Measurements from ENCODE around the gene BRINP3. TPM values are rescaled to one million over a fixed set of nuclear protein-coding genes. Genes with fewer than 3 reads are reported as not detected.

Gene BRINP3
- total RNA-seq, 6 donors from 2014 or later = 0.17 to 1.6 (median 1.1) TPM; not detected in 2

DNA sequence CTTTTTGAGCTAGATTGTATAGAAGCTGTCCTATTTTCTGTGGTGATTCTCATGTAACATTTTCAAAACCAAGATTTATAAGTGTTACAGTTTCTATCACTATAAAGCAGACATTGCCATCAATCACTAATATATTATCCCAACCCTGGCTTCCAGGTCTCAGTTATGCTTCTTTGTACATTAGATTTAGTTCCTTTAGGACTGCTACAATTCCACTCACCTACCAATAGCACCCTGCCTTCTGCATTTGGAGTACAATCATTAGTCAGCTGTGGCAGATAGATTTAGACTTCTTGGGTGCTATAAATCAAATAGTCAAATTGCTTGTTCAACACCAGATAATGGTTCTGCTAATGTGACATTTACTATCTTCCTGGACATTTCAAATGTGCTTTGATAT lies 281.6 kb downstream of the BRINP3 start:
- DNase-seq (no peak), ATAC-seq (ENCODE audit: low FRiP score in 2 of 2) (no peak)
- H3K36me3 ChIP-seq = no peaks in the 10 kb centered on the region
- H3K27me3 ChIP-seq = no peaks in the 10 kb centered on the region
- no peak overlapping the region for H3K27ac ChIP-seq
- no peaks in the 10 kb centered on the region for H3K4me1 ChIP-seq
- TF ChIP-seq, protein P1, sequence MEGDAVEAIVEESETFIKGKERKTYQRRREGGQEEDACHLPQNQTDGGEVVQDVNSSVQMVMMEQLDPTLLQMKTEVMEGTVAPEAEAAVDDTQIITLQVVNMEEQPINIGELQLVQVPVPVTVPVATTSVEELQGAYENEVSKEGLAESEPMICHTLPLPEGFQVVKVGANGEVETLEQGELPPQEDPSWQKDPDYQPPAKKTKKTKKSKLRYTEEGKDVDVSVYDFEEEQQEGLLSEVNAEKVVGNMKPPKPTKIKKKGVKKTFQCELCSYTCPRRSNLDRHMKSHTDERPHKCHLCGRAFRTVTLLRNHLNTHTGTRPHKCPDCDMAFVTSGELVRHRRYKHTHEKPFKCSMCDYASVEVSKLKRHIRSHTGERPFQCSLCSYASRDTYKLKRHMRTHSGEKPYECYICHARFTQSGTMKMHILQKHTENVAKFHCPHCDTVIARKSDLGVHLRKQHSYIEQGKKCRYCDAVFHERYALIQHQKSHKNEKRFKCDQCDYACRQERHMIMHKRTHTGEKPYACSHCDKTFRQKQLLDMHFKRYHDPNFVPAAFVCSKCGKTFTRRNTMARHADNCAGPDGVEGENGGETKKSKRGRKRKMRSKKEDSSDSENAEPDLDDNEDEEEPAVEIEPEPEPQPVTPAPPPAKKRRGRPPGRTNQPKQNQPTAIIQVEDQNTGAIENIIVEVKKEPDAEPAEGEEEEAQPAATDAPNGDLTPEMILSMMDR (IDR thresholded peaks at IDR 0.05) = no peak
- TF ChIP-seq EP300 (IDR thresholded peaks at IDR 0.05) (no peak), POLR2AphosphoS5 (IDR thresholded peaks at IDR 0.05) (no peak), POLR2A (IDR thresholded peaks at IDR 0.05) (no peak)
- H3K4me3 ChIP-seq = no peak overlapping the region
- peaks cover 0 to 6% (median 1%) of the 10 kb centered on the region in 4 donors for H3K9me3 ChIP-seq

DNA sequence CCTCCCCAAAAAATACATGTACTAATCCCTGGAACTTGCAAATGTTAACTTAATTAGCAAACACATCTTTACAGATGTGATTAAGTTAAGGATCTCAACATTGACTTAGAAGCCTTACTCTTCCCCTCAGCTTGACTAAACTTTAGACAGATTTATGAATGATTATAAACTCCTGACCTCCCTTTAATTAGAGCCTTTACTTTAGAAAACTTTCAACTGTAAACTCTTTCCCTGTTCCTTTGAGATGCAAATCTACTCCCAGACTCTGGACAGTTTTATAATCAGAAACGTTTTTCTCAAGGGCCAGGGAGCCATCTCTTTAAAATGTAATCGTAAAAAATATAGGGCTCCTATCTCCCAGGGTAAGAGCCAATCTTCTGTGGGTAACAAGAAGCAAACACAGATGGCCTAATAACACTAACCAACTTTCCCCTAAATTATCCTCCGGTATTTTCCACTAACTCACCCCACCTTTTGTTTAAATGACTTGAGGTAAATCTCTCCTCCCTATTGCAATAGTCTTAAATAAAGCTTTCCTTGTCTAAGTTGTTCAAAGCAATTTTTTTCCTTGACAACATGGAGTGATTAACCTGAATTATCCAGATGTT lies 284.1 kb downstream of the BRINP3 start:
- no peaks in the 10 kb centered on the region for H3K36me3 ChIP-seq
- ATAC-seq (ENCODE audit: low FRiP score in 2 of 2) (no peak), DNase-seq (no peak)
- no peaks in the 10 kb centered on the region for H3K4me1 ChIP-seq
- no peaks in the 10 kb centered on the region for H3K27me3 ChIP-seq
- no peak overlapping the region for H3K4me3 ChIP-seq
- H3K27ac ChIP-seq = no peak overlapping the region
- TF ChIP-seq EP300 (IDR thresholded peaks at IDR 0.05) (no peak), POLR2AphosphoS5 (IDR thresholded peaks at IDR 0.05) (no peak), POLR2A (IDR thresholded peaks at IDR 0.05) (no peak)
- TF ChIP-seq, protein P1 (IDR thresholded peaks at IDR 0.05) = no peak
- 39 to 52% methylated on average over 3 of the region's 3 CpGs for WGBS, 2 donors
- peaks cover 0 to 6% (median 1%) of the 10 kb centered on the region in 4 donors for H3K9me3 ChIP-seq

DNA sequence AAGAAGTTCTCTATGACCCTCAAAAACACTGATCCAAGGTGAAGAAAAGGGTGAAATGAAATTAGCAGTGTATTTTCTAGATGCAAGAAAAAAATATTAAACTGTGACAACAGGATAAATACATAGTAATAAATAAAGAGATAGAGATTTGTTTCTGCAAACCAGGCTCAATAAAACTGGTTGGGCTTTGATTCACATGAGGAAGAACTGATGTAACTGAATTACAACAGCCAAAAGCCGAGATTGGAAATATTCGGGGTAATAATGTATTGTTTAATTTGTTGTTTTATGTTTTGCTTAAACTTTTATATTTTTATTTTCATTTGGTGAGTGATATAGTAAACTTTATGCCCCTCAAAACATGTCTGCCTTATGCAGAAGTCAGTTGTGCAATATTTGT lies 285.0 kb downstream of the BRINP3 start:
- 58 to 66% methylated on average over 2 of the region's 2 CpGs for WGBS, 2 donors
- peaks cover 0 to 5% (median 1%) of the 10 kb centered on the region in 4 donors for H3K9me3 ChIP-seq
- no peaks in the 10 kb centered on the region for H3K36me3 ChIP-seq
- H3K27me3 ChIP-seq = no peaks in the 10 kb centered on the region
- no peaks in the 10 kb centered on the region for H3K4me1 ChIP-seq
- TF ChIP-seq EP300 (IDR thresholded peaks at IDR 0.05) (no peak), POLR2A (IDR thresholded peaks at IDR 0.05) (no peak), POLR2AphosphoS5 (IDR thresholded peaks at IDR 0.05) (no peak)
- TF ChIP-seq, protein P1 (IDR thresholded peaks at IDR 0.05) = no peak
- DNase-seq (no peak), ATAC-seq (ENCODE audit: low FRiP score in 2 of 2) (no peak)
- H3K27ac ChIP-seq = no peak overlapping the region
- H3K4me3 ChIP-seq = no peak overlapping the region

DNA sequence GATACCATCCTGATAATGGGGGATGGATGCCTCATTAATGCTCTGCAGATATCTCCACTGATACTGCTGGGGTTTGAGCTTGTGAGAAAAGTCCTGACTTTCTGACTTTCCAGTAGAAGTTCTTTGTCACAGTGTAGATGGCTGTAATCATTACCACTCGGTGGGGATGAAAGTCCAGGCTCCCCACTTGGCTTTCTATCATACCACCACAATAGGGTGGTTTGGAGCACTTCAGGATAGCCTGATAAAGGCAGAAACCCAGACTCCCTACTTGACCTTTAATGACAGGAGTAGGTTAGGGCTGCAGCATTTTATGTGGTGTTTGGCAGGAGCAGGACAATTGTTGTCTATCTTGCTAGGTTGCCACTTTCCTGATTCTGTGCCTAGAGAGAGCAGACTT lies 294.1 kb downstream of the BRINP3 start:
- H3K9me3 ChIP-seq = no peaks in the 10 kb centered on the region
- 20 to 88% methylated on average over 1 of the region's 1 CpG for WGBS, 2 donors
- no peak overlapping the region for H3K27ac ChIP-seq
- H3K27me3 ChIP-seq = no peaks in the 10 kb centered on the region
- ATAC-seq (ENCODE audit: low FRiP score in 2 of 2) (no peak), DNase-seq (no peak)
- no peaks in the 10 kb centered on the region for H3K4me1 ChIP-seq
- no peaks in the 10 kb centered on the region for H3K36me3 ChIP-seq
- no peak for TF ChIP-seq POLR2A (IDR thresholded peaks at IDR 0.05)
- TF ChIP-seq POLR2AphosphoS5 (IDR thresholded peaks at IDR 0.05) = no peak
- TF ChIP-seq, protein P1 (IDR thresholded peaks at IDR 0.05) = no peak
- no peak for TF ChIP-seq EP300 (IDR thresholded peaks at IDR 0.05)
- no peak overlapping the region for H3K4me3 ChIP-seq

DNA sequence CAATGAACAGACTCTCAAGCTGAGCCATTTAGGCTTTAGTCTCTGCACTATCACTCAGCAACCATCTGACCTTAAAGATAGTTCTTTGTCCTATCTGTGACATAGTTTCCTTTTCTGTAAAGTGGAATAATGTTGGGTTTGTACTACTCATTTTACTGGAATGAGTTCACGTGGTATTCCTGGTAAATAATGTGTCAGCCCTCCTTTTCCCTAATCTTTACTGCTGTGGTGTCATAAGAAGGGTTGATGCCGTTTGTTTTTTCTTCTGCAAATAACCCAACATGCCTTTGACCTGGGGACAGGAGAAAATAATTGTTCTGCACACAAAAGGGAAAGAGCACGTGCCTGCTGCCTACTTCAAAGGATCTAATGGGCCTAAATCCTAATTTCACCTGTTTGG lies 297.8 kb downstream of the BRINP3 start:
- no peak overlapping the region for H3K27ac ChIP-seq
- no peak overlapping the region for H3K4me3 ChIP-seq
- TF ChIP-seq POLR2A (IDR thresholded peaks at IDR 0.05) = no peak
- TF ChIP-seq, protein P1 (IDR thresholded peaks at IDR 0.05) = no peak
- no peak for TF ChIP-seq EP300 (IDR thresholded peaks at IDR 0.05)
- TF ChIP-seq POLR2AphosphoS5 (IDR thresholded peaks at IDR 0.05) = no peak
- H3K9me3 ChIP-seq = no peaks in the 10 kb centered on the region
- H3K36me3 ChIP-seq = no peaks in the 10 kb centered on the region
- no peak for ATAC-seq (ENCODE audit: low FRiP score in 2 of 2)
- no peaks in the 10 kb centered on the region for H3K27me3 ChIP-seq
- no peaks in the 10 kb centered on the region for H3K4me1 ChIP-seq
- whole genome bisulfite sequencing, 2 donors = 51 to 54% methylated on average over 3 of the region's 3 CpGs
- DNase-seq = no peak

All from upper lobe of left lung (tissue), 6 donors.